GM12891 (cell line): ENCODE results near the gene RNF11.
"Not testable (repeated sequence)": the region's sequence is repeated elsewhere in the genome, so short reads cannot be mapped to it uniquely, and the experiment has no call there.

Source experiments
- POLR2A ChIP-seq: IDR thresholded peaks from 2 replicates; pipeline ENCODE4 v1.6.1; 2011; ENCODE audit warnings: low read depth, low read length, control low read depth
- POLR2AphosphoS5 ChIP-seq: IDR thresholded peaks from 2 replicates; pipeline ENCODE4 v1.6.1; 2011; ENCODE audit warnings: low read depth, low read length, control low read depth

DNA sequence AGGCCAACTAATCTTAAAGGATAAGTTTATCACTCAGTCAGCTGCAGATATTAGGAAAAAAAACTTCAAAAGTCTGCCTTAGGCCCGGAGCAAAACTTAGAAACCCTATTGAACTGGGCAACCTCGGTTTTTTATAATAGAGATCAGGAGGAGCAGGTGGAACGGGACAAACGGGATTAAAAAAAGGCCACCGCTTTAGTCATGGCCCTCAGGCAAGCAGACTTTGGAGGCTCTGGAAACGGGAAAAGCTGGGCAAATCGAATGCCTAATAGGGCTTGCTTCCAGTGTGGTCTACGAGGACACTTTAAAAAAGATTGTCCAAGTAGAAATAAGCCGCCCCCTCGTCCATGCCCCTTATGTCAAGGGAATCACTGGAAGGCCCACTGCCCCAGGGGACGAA is 7.6 kb upstream of the RNF11 start:
- not testable (repeated sequence) for TF ChIP-seq POLR2AphosphoS5, POLR2A
